ENCODE results near the gene SYCP1.
"Not testable (repeated sequence)": the region's sequence is repeated elsewhere in the genome, so short reads cannot be mapped to it uniquely, and the experiment has no call there.

SYCP1 gene
- 0 to 0.18 (median 0) reads per million in 4 experiments for total RNA-seq

- no peak for DNase-seq
Observed at GRCh38 chr1:114854693-114855320, at the start of gene SYCP1. Gene SYCP1 (plus strand): TSS chr1:114854863. CDS start chr1:114855465, 602 bp downstream.

- no peak for DNase-seq
Observed at GRCh38 chr1:114819869-114820268, 34.8 kb upstream of the SYCP1 start.

GRCh38 chr1:114820392-114820791, 34.3 kb upstream of the SYCP1 start:
- DNase-seq: no peak

- DNase-seq: no peak
Observed at GRCh38 chr1:114821978-114822377, 32.7 kb upstream of the SYCP1 start.

GRCh38 chr1:114828251-114828650, 26.4 kb upstream of the SYCP1 start:
- DNase-seq: no peak

GRCh38 chr1:114830075-114830474, 24.6 kb upstream of the SYCP1 start:
- DNase-seq: not testable (repeated sequence)

GRCh38 chr1:114831276-114831994, 23.2 kb upstream of the SYCP1 start:
- no peak for DNase-seq

GRCh38 chr1:114832057-114832456, 22.6 kb upstream of the SYCP1 start:
- no peak for DNase-seq

GRCh38 chr1:114833421-114833820, 21.2 kb upstream of the SYCP1 start:
- DNase-seq: no peak

- DNase-seq: no peak
Observed at GRCh38 chr1:114844270-114844669, 10.4 kb upstream of the SYCP1 start.

GRCh38 chr1:114853584-114853983, 1.1 kb upstream of the SYCP1 start:
- no peak for DNase-seq

- DNase-seq: no peak
Observed at GRCh38 chr1:114861384-114861783, 6.7 kb downstream of the SYCP1 start.

- DNase-seq: no peak
Observed at GRCh38 chr1:114892194-114892918, 37.7 kb downstream of the SYCP1 start.

GRCh38 chr1:114896795-114897194, 42.1 kb downstream of the SYCP1 start:
- no peak for DNase-seq

- DNase-seq: no peak
Observed at GRCh38 chr1:114901814-114902213, 47.2 kb downstream of the SYCP1 start.

GRCh38 chr1:114902343-114902742, 47.7 kb downstream of the SYCP1 start:
- DNase-seq: no peak

- no peak for DNase-seq
Observed at GRCh38 chr1:114903480-114903879, 48.8 kb downstream of the SYCP1 start.

- DNase-seq: not testable (repeated sequence)
Observed at GRCh38 chr1:114915720-114916119, 61.1 kb downstream of the SYCP1 start.

- DNase-seq: no peak
Observed at GRCh38 chr1:114926607-114927006, 71.9 kb downstream of the SYCP1 start.

- DNase-seq: no peak
Observed at GRCh38 chr1:114927401-114927800, 72.7 kb downstream of the SYCP1 start.

GRCh38 chr1:114956570-114956969, 101.9 kb downstream of the SYCP1 start:
- no peak for DNase-seq

- DNase-seq: no peak
Observed at GRCh38 chr1:114959423-114959822, 104.8 kb downstream of the SYCP1 start.

- DNase-seq: no peak
Observed at GRCh38 chr1:114976891-114977290, 122.2 kb downstream of the SYCP1 start.

Data from effector CD8-positive, alpha-beta T cell (primary cell).